ENCODE measurements around the gene RNF145.
"Not testable (repeated sequence)": the region's sequence is repeated elsewhere in the genome, so short reads cannot be mapped to it uniquely, and the experiment has no call there.

The RNF145 gene

DNA sequence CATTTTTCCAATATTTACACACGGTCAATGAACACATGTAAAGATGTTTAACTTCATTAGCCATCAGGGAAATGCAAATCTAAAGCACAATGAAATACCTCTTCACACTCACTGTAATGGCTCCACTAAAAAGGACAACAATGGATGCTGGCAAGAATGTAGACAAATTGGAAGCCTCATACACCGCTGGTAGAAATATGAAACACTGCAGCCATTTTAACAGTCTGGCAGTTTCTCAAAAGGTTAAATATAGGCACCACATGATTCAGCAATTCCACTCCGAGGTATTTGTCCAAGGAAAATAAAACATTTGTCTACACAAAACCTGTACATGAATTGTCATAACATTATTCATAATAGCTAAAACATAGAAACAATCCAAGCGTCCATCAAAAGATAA is 20.0 kb downstream of the RNF145 start:
- DNase-seq (ENCODE audit: low read depth in 2 of 2): no peak

DNA sequence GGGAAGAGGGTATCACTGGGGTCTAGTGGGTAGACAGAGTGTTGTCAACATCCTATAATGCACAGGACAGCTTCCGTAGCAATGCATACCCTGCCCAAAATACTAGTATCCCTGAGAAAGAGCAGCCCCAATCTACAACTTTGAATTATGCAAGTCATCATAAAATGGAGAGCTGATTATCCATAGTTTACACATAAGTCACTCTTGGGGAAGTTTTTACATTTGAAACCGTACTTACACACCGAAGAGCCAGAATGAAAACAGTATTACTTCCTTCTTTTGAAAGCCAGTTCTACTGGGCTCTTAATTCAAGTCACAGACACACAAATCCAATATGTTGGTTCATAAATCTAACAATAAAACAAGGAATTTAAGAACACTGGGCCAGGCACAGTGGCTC is 21.6 kb downstream of the RNF145 start:
- DNase-seq (ENCODE audit: low read depth in 2 of 2): no peak

GRCh38 chr5:159186319-159186718 is 23.0 kb downstream of the RNF145 start:
- no peak for DNase-seq (ENCODE audit: low read depth in 2 of 2)

- DNase-seq (ENCODE audit: low read depth in 2 of 2): no peak
Observed at GRCh38 chr5:159185773-159186172, 23.6 kb downstream of the RNF145 start.

- DNase-seq (ENCODE audit: low read depth in 2 of 2): no peak
Observed at GRCh38 chr5:159184858-159185381, 24.4 kb downstream of the RNF145 start.

- no peak for DNase-seq (ENCODE audit: low read depth in 2 of 2)
Observed at GRCh38 chr5:159184236-159184635, 25.1 kb downstream of the RNF145 start.

DNA sequence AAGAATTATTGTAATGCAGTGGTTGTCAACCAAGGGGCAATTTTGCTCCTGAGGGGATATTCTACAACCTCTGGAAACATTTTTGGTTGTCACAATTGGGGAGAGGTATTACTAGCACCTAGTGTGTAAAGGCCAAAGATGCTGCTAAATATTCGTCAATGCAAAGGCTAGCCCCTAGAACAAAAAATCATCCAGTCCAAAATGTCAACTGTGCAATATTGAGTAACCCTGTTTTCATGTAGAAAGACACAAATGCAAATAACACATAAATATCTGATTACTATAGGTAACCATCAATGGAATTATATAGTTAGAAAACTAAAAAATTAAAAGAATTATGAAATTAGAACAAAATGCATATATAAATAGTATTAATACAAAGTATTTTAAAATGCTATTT is 26.1 kb downstream of the RNF145 start:
- DNase-seq (ENCODE audit: low read depth in 2 of 2): no peak

GRCh38 chr5:159182691-159183090 is 26.7 kb downstream of the RNF145 start:
- no peak for DNase-seq (ENCODE audit: low read depth in 2 of 2)

DNA sequence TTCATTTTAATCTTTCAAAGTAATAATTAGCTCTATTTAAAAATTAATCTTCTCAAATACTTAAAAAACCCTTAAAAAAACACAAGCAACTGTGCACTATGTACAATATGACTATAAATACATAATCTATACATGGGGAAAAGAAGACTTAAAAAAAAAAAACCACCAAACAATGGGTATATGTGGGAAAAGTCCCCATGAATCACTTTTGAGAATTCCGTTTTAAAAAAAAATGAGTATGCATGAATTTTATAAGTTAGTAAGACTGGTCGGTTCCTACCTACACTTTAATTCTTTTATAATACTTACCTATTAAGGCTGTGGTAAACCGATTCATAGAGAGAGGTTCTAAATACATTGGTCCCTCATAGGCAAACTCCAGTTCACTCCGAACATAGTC is 27.7 kb downstream of the RNF145 start:
- no peak for DNase-seq (ENCODE audit: low read depth in 2 of 2)

DNA sequence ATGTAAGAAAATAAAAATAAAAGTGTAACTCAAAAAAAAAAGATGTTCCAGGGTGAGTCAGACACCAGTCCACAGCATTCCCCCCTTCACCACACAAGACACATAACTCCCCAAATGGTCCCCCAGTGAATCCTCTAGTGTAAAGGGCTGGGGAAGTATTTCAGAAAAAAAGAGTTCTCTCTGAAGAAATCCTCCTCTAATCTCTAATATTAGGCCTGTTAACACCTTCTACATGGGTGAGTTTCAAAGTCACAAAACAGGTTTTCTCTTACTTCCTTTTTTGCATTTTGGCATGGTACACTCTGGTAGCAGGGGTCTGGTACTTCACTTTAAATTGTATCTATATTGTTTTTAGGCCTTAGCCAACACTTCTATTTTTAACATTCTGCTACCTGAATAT is 28.2 kb downstream of the RNF145 start:
- no peak for DNase-seq (ENCODE audit: low read depth in 2 of 2)

DNA sequence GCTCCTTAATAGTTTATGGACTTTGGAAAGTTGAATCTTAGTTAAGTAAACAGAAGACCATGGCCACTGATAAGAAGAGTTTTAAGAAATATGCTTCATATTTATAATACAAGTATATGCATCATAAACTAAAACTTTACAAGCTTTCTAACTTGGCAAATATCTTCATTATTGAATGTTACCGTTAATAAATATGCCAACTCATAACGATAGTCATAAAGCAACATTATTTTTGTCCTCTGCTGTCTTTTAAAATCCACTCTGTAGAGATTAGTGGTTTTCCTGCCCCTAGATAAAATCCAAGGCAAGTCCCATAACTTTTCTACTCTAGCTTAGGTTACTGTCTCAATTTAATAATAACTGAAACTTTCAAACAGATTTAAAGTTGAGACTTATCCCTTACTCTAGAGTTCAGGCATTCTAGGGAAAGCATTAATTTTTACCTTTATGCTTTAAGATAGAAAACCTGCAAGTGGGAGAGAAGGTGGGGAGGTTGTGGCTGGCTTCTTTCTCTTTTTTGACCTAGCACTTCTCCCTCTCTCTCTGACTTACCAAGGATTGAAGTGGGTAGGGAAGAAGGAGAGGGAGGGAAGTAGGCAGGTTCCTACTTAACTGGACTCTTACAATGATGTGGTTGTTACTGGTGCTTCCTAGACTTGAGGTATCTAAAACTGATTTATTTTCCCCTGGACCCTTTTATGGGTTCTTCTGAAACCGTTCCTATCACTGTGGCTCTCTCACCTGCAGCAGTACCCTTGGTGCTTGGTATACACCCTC is 29.6 kb downstream of the RNF145 start:
- DNase-seq (ENCODE audit: low read depth in 2 of 2): no peak

GRCh38 chr5:159178978-159179377 is 30.4 kb downstream of the RNF145 start:
- no peak for DNase-seq (ENCODE audit: low read depth in 2 of 2)

- no peak for DNase-seq (ENCODE audit: low read depth in 2 of 2)
Observed at GRCh38 chr5:159175547-159175946, 33.8 kb downstream of the RNF145 start.

DNA sequence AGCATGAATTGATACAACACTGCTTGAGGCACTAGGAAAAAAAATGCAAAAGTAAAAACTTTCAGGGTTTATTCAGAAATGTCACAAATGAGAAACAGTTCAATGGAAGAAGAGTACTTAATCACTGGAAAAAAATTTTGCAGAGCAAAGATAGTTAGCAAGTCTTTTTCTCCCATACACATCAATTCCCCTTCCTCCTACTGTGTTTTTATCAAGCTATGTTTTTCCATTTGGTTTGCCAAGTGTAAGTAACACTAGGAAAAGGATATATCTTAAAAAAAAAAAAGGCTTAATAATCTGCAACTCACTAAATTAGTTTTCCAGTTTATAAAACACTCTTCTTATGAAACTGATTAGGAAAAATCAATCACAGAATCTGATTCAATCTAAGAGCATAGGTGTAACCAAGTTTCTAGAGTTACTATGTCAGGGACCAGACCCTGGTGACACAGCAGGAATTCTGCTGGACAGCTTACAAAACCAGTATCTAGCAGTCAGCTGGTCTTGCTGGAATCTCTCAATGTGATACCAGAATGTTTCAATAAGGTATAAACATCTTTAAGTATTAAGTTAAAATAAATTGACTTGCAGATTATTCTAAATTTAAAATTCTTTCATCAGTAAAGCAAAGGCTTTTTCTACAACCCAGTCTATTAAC is 34.7 kb downstream of the RNF145 start:
- DNase-seq (ENCODE audit: low read depth in 2 of 2): no peak

DNA sequence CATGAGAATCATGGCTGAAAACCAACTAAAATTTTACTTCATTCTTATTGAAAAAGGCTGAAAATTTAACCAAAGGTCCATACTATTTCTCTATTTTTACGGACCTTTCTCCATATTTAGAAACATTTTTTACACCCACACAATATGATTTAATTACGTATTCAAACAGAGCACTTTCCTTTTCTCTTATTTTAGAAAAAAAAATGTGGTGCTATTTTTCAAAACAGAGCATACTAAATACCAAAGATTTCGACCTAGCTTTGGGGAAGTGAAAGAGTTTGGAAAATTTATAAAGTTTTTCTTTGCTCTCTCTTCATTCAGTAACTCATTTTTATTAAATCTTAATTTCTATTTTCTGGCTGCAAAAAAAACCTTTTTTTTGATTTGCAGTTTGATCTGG is 38.1 kb downstream of the RNF145 start:
- no peak for DNase-seq (ENCODE audit: low read depth in 2 of 2)

DNA sequence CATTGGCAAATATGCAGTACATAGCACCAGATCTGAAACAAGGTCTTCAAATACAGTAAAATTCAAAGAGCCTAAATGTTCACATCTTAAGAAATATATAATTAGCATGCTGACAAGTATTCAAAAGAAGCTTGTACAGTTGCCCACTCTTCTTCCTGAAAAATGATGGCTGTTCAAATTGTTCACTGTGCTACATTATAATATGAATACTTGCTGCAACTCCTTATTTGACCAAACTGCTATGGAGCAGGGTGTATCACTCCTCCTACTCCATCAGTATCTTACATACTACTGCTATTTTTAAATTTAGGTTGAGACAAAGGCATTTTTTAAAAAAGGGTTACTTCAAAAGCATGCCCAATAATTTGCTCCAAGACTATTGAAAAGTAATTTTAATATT is 39.3 kb downstream of the RNF145 start:
- no peak for DNase-seq (ENCODE audit: low read depth in 2 of 2)

DNA sequence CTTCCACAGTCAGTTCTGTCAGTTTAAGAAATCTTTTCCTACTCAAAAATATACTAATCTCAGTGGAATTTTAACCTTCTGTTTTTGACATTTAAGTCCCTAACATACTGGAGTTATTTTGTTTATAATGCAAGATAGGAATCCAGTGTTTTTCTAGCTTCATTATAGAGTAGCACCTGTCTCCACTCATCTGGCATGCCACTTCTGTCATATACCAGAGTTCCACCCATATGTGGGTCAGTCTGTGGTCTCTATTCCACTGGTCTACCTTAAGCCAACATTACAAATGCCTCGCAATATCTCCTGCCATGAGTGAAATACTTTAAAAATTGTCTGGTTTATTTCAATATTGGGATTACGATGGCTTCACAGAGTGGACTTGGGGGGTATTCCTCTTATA is 42.9 kb downstream of the RNF145 start:
- no peak for DNase-seq (ENCODE audit: low read depth in 2 of 2)

DNA sequence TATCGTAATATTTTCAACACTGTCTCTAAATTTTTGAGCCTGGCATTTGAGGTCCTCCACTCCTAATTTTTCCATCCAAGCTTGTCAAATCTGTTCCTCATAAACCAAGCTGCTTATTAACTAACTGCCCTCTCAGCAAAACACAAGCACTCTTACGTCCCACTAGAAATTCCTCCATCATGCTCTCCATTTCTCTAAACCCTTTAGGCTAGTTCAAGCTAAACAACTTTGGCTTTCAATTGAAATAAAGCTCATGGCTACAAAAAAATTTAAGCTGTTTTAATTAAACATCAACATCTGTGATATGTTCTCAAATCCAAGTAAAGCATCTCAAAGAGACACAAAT is 45.7 kb downstream of the RNF145 start:
- no peak for DNase-seq (ENCODE audit: low read depth in 2 of 2)

DNA sequence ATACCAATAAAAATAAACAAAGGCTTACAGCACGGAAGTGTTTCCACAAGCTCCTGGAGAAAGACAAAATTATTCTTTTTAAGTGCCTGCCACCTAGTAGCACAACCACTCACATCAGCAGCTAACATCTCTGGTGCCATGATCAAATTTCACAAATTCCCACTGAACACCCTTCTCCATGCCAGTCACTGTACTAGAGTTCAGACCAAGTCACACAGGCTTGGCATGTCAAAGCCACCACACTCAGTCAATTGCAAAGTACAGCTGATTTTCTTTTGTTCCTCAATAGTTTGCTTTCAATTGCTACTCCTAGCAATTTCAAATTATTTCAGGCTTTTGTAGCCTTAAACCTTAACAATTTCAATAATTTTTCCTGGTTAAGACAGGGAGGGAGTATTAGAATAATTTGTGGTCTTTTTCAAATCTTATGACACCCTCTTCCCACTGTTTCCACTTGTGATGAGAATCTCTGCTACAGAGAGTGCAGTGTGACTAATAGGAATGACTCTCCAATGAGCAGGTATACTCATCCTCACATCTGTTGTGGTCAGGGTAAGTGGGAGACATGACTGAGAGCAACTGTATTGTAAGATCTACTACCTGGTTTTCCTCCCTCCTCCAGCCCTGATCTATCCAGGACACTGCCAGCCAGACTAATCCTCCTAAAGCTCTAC is 46.2 kb downstream of the RNF145 start:
- DNase-seq (ENCODE audit: low read depth in 2 of 2): no peak

GRCh38 chr5:159161361-159162214 is 47.8 kb downstream of the RNF145 start:
- DNase-seq (ENCODE audit: low read depth in 2 of 2): no peak

DNA sequence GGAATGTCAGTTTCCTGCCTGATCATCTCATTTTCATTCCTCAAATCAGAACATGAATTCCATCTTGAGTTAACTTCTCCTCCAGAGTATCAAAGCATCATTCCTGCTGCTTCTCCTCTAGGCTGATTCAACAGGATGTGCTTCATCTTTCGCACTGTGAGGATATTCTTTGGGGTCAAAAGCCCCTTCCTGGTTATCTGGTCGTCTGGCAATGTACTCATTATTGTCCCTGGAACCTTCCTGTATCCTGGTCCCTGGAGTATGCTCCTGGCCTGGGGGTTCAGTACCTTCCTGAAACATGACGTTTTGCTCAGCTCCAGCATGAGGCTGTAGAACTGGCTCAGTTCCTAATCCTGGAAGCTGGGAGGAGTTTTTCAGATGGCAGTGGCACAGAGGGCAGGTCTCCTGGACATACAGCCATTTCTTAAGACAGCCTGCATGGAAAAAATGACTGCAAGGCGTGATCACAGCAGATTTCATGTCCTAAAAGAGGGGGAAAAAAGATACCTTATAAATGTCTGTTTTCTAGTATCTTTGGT is 50.7 kb downstream of the RNF145 start:
- DNase-seq (ENCODE audit: low read depth in 2 of 2): not testable (repeated sequence)

GRCh38 chr5:159157552-159157951 is 51.8 kb downstream of the RNF145 start:
- DNase-seq (ENCODE audit: low read depth in 2 of 2): no peak
